NCI-H2081 treated with DMSO at 0.1 percent for 48 hours (cell line): ENCODE data around the gene SKOR1.

Source experiments
- DNase-seq: peaks from one replicate; lab custom pipeline; 2025; lab: John Stamatoyannopoulos, UW

SKOR1 gene

DNA sequence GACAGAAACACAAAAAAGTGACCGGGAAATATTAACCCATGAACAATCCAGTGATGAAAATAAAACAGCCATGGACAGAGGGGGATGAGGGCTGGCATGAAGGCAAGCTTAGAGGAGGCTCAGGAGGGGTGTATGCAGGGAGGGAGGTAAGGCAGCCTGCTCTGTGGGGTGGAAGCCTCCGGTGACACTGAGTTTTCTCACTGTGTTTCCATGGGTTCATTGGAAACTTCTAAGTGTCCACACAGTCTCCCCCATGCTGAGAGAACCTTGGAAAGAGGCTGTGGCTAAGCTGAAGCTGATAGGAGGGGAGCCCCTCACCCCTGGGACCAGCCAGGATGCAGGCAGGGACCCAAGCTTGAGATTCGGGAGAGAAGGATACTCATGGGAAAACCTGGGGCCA is 6.8 kb upstream of the SKOR1 start:
- DNase-seq, result no peak

DNA sequence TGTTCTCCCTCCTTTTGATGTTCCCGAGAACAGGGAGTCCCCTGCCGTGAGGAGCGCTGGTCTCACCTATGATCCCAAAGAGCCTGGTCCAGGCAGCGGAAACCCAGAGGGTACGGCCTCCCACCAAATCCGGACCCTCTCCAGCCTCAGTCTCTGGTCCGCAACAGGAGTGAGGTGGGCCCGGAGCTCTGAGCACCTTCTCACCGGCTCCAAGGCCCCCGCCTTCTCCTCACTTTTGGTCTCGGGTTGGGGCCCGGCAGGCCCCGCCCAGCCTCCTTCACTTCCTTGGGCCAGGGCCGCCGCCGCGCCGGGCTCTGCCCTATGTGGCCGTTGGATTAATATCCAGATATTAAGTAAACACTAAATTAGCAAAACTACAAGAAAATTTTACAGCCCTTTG is 5.7 kb upstream of the SKOR1 start:
- no peak for DNase-seq

DNA sequence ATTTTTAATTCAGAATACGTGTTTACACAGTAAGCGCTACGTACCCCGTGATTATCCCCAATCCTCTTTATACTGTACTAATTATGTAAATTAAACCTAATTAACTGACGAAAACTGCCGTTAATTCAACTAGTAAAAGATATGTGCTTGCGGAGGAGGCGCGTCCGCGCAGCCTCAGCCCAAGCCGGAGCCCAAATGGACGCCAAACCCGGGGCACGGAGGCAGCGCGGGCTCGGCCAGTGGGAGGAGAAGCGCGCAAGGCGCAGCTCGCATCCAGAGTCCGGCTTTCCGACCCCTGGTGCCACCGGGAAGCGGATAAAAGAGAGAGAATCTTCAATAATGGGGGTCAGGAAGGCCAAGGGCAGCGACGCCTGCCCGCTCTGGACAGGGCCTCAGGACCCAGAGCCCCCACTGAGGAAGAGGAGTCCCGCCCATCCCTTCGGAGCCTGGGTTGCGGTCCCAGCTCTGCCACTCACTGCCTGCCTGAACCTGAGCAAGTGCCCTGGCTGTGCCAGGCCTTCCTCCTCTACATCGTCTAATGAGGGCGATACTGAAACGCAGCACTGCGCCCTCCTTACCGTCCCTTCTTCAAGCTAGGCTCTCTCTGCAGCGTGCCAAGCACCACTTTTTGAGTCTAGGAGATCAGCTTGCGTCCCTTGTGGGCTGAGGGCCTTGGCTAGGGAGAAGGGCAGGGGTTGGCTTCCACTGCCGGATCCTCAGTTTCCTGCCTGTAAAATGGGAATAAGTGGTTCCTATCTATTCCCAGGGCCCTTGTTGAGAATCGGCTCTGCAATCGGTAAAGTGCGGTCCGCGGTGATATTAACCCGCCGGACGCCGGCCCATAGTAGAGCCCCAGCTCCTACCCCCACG is 5.0 kb upstream of the SKOR1 start:
- no peak for DNase-seq

DNA sequence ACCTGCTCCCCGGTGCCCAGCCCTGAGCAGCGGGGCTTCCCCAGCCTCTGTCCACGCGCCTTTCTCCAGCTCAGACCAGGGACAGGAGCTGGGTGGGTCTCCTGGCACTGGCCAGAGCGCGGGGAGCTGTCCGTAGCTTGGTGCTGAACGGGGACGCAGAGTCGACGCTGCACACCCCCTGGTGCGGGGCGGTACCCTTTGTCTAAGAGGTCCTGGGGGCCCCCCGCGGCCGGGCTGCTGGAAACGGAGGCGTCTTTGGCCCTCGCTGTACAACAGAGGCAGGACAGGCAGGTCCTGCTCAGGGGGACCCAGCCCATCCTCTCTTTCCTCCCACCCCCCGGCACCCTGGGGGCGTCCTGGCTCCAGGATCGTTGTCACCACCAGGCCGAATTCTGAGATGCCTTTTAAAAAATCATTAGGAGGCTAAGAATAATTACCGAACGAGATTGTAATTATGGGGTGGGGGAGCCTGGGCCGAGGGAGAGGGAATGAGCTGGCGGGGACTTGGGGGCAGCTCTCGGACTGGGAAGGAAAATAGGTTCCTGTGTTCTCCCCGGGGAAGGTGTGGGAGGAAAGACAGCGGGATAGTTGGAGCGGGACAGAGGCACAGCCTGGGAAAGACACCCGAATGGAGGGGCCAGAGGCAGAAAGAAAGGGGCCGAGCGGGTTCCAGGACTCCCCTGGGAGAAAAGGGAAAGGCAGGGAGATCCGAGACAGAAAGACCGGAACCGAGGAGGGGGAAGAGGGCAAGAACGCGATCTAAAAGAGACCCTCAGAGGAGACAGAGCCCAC is 4.1 kb upstream of the SKOR1 start:
- DNase-seq, result no peak

DNA sequence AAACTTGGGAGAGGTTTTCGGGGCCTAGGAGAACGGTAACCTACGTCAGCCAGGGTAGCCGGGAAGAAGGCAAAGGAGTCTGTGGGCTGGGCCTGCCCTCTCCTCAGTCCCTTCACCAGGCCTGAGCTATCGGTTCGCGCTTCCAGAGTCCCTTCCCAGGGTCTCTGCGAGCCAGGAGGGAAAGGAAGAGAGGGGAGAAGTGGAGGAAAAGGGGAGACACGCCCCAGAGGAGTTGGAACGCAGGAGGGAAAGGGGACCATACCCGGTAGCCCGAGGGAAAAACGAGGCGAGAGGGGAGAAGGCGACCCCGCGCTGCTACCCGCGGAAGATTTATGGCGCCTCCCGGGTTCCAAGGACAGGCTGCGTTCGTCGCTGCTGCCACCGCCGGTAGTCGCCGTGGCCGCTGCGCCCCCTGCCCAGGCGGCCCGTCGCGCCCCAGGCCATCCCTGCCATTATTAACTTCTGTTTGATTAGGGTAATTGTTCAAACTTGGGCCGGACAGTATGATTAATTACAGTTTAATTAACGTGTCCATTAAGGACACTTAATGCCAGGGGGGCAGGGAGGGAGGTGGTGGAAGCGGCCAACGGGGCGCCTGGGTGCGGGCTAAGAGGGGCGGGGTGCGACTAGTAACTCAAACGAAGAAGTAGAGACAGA is 3.4 kb upstream of the SKOR1 start:
- DNase-seq, result no peak

DNA sequence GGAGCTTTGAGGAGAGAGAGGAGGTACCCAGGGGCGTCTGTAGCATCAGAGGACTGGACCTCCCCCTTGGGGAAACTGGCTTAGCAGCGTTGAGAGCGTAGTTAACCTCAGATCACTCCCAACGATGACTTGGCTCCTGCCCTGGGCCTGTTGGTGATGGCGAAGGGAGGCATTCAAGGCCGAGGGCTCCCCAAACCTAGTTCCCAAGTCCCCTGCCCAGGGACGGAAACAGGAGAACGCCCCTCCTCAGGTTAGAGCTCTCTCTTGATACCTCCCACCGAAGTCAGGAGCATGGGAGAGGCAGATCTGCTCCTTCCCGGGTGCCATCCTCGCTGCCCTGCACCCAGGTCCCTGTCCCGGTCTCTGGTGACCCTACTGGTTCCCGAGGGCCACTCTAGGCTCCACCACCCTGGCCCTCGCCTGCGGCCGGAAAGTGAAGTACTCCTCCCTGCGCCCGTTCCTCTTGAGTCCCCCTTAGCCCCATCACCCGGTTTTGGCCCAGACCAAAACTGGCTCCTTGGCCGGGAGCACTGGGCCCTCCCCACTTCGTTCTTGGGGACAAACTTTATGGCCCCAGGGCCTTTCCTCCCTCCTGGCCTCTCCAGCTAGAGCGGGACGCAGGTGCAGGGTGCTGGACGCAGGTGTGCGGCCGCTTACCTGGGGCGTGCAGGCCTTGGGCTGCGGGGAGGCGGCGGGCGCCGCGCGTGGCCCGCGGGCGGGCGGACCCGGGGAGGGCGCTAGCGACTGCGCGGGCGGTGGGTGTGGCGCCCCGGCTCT is 2.6 kb upstream of the SKOR1 start:
- DNase-seq, result no peak

DNA sequence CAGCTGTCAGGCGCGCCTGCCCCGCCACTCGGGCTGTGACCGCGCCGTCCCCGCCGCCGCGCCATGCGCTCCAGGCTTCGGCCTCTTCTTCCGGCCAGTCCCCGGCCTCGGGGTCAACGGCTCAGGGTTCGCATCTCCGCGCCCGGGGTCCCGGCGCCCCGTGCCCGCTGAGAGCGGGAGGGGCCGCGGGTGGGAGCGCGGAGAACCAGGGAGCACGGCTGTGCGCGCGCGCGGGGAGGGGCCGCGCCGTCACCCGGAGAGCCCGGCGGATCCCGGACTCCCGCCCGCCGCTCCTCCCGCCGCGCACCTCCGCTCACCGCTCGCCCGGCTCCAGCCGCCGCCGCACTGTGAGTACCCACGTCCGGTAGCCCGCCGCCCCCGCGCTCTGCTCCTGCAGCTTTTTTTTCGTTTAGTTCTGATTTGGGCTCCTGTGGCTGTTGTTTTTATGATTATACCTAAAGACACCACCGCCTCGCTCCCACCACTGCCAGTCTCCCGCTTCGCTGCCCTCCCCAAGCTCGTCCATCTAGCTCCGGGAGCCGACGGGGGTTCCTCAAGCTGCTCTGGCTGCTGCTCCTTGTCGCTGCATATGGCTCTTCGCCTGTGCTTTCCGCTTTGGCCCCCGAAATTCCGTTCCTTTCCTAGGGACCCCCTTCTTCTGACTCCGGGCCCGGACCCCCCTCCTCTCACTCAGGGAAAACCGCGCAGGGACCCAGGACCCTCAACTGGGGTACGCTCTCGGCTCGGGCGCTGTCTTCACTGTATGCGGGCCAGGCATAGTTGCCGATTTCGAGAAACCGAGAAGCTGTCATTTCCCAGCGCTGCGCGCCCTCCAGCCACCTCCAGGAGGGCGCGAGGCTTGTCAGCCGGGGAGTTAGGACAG is 1.8 kb upstream of the SKOR1 start:
- DNase-seq, result no peak

DNA sequence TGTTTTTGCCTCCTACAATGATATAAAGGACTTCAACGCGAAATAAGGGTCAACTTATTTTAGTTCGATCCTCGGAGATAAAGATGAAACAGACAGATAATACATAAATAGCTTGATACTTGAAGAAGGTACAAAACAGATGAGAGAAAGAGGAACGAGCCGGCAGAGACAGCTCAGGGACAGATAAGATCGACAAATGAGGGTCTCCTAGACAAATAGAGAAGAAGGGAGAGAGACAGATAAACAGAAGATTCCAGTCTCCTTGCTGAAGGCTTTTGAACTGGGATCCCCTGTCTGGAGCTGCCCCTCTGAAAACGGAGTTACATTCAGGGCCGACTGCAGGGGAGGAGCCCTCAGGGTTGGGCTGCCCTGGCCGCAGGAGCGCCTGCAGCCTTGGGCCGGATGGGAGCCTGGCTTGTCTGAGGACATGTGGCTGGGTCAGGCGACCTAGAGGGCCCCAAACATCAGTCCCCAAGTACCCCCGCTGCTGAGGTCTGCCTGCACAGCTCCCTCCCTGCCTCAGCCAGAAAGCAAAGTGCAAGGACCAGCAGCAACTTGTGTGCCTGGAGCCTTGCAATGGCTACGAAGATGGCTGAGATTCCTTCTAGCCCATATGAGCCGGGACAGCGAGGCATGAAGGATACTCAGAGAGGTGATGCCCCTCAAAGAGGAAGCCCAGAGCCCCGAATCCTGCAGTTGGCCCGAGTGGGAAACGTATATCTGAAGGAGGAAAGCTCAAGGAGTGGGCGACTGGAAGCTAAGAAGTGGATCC is 926 bp upstream of the SKOR1 start:
- no peak for DNase-seq

DNA sequence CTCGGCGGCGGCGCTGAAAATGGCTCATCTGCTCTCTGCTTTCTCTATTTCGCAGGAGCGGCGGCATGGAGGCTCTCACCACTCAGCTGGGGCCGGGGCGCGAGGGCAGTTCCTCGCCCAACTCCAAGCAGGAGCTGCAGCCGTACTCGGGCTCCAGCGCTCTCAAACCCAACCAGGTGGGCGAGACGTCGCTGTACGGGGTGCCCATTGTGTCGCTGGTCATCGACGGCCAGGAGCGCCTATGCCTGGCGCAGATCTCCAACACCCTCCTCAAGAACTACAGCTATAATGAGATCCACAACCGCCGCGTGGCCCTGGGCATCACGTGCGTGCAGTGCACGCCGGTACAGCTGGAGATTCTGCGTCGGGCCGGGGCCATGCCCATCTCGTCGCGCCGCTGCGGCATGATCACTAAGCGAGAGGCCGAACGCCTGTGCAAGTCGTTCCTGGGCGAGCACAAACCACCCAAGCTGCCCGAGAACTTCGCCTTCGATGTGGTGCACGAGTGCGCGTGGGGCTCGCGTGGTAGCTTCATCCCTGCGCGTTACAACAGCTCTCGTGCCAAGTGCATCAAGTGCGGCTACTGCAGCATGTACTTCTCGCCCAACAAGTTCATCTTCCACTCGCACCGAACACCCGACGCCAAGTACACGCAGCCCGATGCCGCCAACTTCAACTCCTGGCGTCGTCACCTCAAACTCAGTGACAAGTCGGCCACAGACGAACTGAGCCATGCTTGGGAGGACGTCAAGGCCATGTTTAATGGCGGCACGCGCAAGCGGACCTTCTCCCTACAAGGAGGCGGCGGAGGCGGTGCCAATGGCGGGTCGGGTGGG is 790 bp downstream of the SKOR1 start:
- DNase-seq, result no peak

DNA sequence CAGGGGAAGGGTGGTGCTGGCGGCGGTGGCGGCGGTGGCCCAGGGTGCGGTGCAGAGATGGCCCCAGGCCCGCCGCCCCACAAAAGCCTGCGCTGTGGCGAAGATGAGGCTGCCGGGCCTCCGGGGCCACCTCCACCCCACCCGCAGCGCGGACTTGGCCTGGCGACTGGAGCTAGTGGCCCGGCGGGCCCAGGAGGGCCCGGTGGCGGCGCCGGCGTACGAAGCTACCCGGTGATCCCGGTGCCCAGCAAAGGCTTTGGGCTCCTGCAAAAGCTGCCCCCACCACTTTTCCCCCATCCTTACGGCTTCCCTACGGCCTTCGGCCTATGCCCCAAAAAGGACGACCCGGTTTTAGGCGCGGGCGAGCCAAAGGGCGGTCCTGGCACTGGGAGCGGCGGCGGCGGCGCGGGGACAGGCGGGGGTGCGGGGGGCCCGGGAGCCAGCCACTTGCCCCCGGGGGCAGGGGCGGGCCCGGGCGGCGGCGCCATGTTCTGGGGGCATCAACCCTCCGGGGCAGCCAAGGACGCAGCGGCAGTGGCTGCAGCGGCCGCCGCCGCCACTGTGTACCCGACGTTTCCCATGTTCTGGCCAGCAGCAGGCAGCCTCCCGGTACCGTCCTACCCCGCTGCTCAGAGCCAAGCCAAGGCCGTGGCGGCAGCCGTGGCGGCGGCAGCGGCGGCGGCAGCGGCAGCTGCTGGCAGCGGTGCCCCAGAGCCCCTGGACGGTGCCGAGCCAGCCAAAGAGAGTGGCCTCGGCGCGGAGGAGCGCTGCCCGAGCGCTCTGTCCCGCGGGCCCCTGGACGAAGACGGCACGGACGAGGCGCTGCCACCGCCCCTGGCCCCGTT is 1.6 kb downstream of the SKOR1 start:
- DNase-seq, result no peak

DNA sequence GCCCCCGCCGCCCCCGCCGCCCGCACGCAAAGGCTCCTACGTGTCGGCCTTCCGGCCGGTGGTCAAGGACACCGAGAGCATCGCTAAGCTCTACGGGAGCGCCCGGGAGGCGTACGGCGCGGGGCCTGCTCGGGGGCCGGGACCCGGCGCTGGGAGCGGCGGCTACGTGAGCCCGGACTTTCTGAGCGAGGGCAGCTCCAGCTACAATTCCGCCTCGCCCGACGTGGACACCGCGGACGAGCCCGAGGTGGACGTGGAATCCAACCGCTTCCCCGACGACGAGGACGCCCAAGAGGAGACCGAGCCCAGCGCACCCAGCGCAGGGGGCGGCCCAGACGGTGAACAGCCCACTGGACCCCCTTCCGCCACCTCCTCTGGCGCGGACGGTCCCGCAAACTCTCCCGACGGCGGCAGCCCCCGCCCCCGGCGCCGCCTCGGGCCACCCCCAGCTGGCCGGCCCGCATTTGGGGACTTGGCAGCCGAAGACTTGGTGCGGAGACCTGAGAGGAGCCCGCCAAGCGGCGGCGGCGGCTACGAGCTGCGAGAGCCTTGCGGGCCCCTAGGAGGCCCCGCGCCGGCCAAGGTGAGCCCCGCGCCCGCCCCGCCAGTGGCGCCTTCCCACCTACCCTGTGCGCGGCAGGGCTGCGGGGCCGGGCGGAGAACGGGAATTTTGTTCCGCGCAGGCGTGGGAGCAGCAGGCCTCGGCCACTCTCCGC is 2.4 kb downstream of the SKOR1 start:
- DNase-seq, result no peak

DNA sequence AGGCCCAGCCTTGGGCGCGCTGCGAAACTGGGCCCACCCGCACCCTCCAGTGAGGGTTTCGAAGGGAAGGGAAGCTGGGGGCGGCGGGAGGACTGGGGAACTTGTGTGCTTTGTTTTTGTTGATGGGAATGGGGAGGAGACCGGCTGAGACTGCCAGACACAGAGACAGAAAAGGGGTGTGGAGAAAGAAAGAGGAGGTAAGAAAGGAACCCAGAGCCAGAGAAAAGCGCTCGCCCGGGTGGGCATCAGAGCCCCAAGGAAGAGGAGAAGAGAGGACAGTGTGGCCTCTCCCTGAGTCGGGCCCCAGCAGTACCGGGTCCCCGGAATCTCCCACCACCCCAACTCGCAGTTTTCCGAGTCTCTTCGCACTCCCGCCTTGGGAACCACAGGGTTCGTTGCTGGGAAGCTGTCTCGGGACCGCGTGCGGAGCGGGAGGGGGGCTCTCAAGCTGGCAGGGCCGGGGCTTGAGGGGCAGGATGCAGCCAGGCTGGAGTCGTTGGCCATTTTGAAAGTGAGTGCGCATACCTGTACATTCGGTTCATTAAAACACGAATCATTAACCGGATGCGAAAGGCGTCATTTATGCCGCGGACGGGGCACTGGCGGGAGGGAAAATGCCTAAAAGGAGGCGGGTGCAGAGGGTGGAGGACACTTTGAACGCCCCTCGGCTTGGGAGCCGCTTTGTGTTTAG is 3.1 kb downstream of the SKOR1 start:
- no peak for DNase-seq

DNA sequence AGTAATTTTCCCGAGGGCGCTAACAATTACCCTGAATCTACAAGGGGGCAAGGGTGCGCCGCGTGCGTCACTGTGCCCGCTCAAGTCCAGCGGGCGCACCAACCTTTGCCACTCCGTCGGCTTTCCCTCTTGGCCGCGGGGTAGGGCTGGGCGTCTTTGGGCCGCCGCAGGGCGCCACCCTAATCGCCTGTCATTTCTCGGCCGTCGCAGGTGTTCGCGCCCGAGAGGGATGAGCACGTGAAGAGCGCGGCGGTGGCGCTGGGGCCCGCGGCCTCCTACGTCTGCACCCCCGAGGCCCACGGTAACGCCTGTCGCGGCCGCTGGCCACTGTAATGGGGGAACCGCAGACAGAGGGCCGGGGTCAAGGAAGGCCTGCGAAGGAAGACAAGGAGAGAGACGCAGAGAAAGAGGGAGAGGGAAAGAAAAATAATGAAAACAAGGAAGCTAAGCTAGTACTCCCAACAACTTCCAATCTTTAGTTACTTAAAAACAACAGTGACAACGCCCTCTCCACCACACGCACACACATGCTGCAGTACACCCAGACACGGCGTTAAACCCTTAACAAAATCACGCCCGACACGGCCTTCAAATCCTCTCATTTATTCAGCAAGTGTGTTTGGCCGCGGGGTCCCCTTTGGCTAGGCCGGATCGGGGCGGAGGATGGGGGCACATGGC is 3.8 kb downstream of the SKOR1 start:
- DNase-seq, result no peak

DNA sequence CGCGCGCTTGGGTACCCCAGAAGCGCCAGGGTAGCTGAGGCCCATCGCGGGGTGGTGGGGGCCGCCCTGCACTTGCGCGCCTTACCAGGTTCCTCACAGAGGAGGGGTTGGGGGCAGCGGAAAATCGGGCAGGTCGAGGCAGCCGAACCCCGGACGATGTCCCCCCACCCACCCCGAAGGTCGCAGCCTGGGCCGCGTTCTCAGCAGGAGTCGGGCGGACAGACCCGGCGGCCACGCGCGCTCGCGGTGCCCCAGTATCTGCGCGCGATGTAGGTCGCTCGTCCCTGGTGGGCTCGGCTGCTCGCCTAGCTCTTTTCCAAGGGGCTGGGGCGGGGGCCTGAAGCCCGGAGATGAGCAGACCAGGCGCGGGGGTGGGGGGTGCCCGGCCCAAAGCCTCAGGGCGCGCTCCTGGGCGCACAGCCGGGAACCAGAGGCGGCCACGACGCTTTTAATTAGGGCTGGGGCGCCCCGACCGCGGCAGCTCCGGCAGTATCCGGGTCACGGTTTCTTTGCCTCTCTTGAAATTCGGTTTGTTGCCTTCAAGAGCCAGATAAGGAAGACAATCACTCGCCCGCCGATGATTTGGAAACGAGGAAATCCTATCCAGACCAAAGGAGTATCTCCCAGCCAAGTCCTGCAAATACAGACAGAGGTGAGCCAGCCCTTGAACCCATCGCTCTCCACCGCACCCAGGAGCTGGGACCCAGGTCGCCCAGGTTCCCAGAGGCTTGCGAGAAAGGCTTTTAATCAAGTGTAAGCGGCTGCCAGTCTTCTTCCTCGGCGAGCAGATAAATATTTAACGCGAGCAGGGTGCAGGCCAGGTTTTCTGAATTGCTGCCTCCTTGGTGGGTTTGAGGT is 4.6 kb downstream of the SKOR1 start:
- DNase-seq, result no peak

DNA sequence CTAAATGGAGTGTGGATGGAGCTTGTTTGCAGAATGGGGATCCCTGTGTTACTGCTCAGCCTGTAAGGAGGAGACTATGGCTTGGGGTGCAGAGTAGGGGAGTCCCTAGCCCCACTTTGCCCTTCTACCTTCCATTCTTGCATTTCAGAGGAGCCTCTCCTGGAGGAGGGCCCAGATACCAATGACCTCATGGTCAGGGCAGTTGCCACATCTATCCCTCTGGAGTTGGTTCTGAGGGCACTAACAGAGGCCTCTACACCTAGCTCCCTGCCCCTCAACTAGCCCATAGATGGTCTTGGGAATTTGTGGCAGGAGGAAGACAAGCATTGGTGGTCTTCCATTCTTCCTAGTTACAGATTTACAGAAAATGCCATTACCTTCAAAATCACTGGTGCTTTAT is 6.1 kb downstream of the SKOR1 start:
- no peak for DNase-seq
